OCI-LY1 (cell line): ENCODE measurements around the gene RNU1-2.

ENCODE experiments used
- CTCF ChIP-seq: fragments of 200-600 bp; sonication (generic), shearing (Covaris generic); IDR thresholded peaks from 2 replicates; pipeline ENCODE4 v1.5.1; 2017; ENCODE audit warnings: mild to moderate bottlenecking, antibody characterized with exemption, low read length, moderate library complexity, mixed read lengths
- EZH2 ChIP-seq: fragments of 200-600 bp; sonication (generic), shearing (Covaris generic); IDR thresholded peaks from 2 replicates; pipeline ENCODE4 v1.8.0; 2017; ENCODE audit warnings: borderline replicate concordance, mixed run types, mild to moderate bottlenecking, antibody characterized with exemption, low read length, moderate library complexity, mixed read lengths

- TF ChIP-seq CTCF (no peak), EZH2 (no peak)
Observed at GRCh38 chr1:16906873-16907272, 11.1 kb downstream of the RNU1-2 start.
